ENCODE measurements around the gene FAR1. TPM values are rescaled to one million over a fixed set of nuclear protein-coding genes. Genes with fewer than 3 reads are reported as not detected.

Gene FAR1
- polyA plus RNA-seq, 1 donor from 2014 or later, result 110 TPM

DNA sequence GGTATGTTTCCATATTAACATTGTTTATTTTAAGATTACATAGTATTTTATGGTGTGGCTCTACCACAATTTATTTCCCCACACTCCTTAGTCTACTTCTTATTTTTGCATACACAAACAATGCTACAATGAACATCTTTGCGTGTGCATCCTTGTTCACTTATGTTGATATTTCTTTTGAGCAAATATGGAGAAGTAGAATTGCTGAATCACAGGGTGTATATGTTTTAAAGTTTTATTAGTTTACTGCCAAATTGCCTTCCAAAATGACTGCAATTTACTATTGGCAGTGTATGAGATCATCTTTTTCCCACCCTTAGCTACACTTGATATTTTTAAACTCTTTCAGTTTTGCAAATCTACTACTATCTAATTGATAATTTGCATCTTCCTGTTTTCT is 38.7 kb upstream of the FAR1 start:
- Histone ChIP-seq H3K4me3 (ENCODE audit: low read length) (no peak overlapping the region), H3K79me2 (replicated peaks; ENCODE audit: insufficient read depth, low read length) (no peaks in the 10 kb centered on the region), H3K36me3 (ENCODE audit: insufficient read depth, low read length) (no peaks in the 10 kb centered on the region), H3K4me2 (ENCODE audit: low read length) (no peak overlapping the region), H4K20me1 (ENCODE audit: insufficient read depth) (no peaks in the 10 kb centered on the region), H3K27ac (ENCODE audit: low read length) (no peak overlapping the region), H3K9me2 (ENCODE audit: insufficient read depth, low read length) (no peaks in the 10 kb centered on the region), H3K9ac (ENCODE audit: low read length) (no peak overlapping the region), H3F3A (ENCODE audit: insufficient read depth, low read length, poor library complexity, severe bottlenecking) (no peaks in the 10 kb centered on the region), H3K9me3 (ENCODE audit: low read length) (no peaks in the 10 kb centered on the region), H3K27me3 (ENCODE audit: insufficient read depth, low read depth, low read length) (no peaks in the 10 kb centered on the region), H2AFZ (ENCODE audit: low read depth, low read length) (no peak overlapping the region)
- no peak for TF ChIP-seq EP300 (conservative IDR thresholded peaks at IDR 0.05; ENCODE audit: poor library complexity, severe bottlenecking)
- no peak for TF ChIP-seq TAF1 (IDR thresholded peaks at IDR 0.05; ENCODE audit: low read depth)
- TF ChIP-seq EZH2 (IDR thresholded peaks at IDR 0.05; ENCODE audit: borderline replicate concordance, insufficient read depth, low read length, poor library complexity, severe bottlenecking), result no peak
- no peak for TF ChIP-seq RAD21 (conservative IDR thresholded peaks at IDR 0.05)
- TF ChIP-seq, protein P1, sequence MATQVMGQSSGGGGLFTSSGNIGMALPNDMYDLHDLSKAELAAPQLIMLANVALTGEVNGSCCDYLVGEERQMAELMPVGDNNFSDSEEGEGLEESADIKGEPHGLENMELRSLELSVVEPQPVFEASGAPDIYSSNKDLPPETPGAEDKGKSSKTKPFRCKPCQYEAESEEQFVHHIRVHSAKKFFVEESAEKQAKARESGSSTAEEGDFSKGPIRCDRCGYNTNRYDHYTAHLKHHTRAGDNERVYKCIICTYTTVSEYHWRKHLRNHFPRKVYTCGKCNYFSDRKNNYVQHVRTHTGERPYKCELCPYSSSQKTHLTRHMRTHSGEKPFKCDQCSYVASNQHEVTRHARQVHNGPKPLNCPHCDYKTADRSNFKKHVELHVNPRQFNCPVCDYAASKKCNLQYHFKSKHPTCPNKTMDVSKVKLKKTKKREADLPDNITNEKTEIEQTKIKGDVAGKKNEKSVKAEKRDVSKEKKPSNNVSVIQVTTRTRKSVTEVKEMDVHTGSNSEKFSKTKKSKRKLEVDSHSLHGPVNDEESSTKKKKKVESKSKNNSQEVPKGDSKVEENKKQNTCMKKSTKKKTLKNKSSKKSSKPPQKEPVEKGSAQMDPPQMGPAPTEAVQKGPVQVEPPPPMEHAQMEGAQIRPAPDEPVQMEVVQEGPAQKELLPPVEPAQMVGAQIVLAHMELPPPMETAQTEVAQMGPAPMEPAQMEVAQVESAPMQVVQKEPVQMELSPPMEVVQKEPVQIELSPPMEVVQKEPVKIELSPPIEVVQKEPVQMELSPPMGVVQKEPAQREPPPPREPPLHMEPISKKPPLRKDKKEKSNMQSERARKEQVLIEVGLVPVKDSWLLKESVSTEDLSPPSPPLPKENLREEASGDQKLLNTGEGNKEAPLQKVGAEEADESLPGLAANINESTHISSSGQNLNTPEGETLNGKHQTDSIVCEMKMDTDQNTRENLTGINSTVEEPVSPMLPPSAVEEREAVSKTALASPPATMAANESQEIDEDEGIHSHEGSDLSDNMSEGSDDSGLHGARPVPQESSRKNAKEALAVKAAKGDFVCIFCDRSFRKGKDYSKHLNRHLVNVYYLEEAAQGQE (IDR thresholded peaks at IDR 0.05; ENCODE audit: borderline replicate concordance), result no peak
- no peak for TF ChIP-seq SMC3 (conservative IDR thresholded peaks at IDR 0.05; ENCODE audit: poor library complexity)
- no peak for TF ChIP-seq POLR2AphosphoS5 (IDR thresholded peaks at IDR 0.05)
- no peak for TF ChIP-seq MXI1 (conservative IDR thresholded peaks at IDR 0.05; ENCODE audit: poor library complexity, severe bottlenecking)
- TF ChIP-seq, protein P2, sequence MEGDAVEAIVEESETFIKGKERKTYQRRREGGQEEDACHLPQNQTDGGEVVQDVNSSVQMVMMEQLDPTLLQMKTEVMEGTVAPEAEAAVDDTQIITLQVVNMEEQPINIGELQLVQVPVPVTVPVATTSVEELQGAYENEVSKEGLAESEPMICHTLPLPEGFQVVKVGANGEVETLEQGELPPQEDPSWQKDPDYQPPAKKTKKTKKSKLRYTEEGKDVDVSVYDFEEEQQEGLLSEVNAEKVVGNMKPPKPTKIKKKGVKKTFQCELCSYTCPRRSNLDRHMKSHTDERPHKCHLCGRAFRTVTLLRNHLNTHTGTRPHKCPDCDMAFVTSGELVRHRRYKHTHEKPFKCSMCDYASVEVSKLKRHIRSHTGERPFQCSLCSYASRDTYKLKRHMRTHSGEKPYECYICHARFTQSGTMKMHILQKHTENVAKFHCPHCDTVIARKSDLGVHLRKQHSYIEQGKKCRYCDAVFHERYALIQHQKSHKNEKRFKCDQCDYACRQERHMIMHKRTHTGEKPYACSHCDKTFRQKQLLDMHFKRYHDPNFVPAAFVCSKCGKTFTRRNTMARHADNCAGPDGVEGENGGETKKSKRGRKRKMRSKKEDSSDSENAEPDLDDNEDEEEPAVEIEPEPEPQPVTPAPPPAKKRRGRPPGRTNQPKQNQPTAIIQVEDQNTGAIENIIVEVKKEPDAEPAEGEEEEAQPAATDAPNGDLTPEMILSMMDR (IDR thresholded peaks at IDR 0.05; ENCODE audit: poor library complexity, severe bottlenecking), result no peak

DNA sequence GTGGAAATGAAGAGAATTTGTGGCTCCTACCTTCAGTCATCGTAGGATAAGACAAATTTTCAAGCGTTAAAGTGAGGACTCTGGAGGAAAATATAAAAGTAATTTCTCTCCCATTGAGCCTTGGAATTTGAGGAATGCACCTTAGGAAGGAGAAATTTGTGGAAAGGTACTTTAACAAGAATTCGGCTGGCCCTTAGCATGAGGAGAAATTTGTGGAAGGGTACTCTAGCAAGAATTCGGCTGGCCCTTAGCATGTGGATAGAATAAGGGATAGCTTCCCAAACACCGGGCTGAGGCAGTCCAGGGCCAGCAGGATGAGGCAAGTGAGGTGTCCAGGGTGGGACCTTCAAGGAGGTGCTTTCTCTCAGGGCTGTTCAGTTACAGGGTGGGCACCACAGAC is 33.2 kb upstream of the FAR1 start:
- H3K4me2 ChIP-seq (ENCODE audit: low read length), result no peak overlapping the region
- H3K9me3 ChIP-seq (ENCODE audit: low read length), result no peaks in the 10 kb centered on the region
- TF ChIP-seq MXI1 (conservative IDR thresholded peaks at IDR 0.05; ENCODE audit: poor library complexity, severe bottlenecking), result no peak
- no peak for TF ChIP-seq POLR2AphosphoS5 (IDR thresholded peaks at IDR 0.05)
- no peak for TF ChIP-seq SMC3 (conservative IDR thresholded peaks at IDR 0.05; ENCODE audit: poor library complexity)
- no peak for TF ChIP-seq RAD21 (conservative IDR thresholded peaks at IDR 0.05)
- no peak for TF ChIP-seq EZH2 (IDR thresholded peaks at IDR 0.05; ENCODE audit: borderline replicate concordance, insufficient read depth, low read length, poor library complexity, severe bottlenecking)
- TF ChIP-seq, protein P1 (IDR thresholded peaks at IDR 0.05; ENCODE audit: borderline replicate concordance), result no peak
- TF ChIP-seq EP300 (conservative IDR thresholded peaks at IDR 0.05; ENCODE audit: poor library complexity, severe bottlenecking), result no peak
- TF ChIP-seq, protein P2 (IDR thresholded peaks at IDR 0.05; ENCODE audit: poor library complexity, severe bottlenecking), result no peak
- no peak for TF ChIP-seq TAF1 (IDR thresholded peaks at IDR 0.05; ENCODE audit: low read depth)
- H4K20me1 ChIP-seq (ENCODE audit: insufficient read depth), result no peaks in the 10 kb centered on the region
- no peak overlapping the region for H3K9ac ChIP-seq (ENCODE audit: low read length)
- H3F3A ChIP-seq (ENCODE audit: insufficient read depth, low read length, poor library complexity, severe bottlenecking), result no peaks in the 10 kb centered on the region
- H3K27ac ChIP-seq (ENCODE audit: low read length), result no peak overlapping the region
- no peaks in the 10 kb centered on the region for H3K36me3 ChIP-seq (ENCODE audit: insufficient read depth, low read length)
- no peak overlapping the region for H3K4me3 ChIP-seq (ENCODE audit: low read length)
- no peak overlapping the region for H2AFZ ChIP-seq (ENCODE audit: low read depth, low read length)
- no peaks in the 10 kb centered on the region for H3K79me2 ChIP-seq (replicated peaks; ENCODE audit: insufficient read depth, low read length)
- no peaks in the 10 kb centered on the region for H3K9me2 ChIP-seq (ENCODE audit: insufficient read depth, low read length)
- H3K27me3 ChIP-seq (ENCODE audit: insufficient read depth, low read depth, low read length), result no peaks in the 10 kb centered on the region
